Neural progenitor cell (in vitro differentiated cells): Measurements from ENCODE around the gene JDP2.

Source experiments
- EZH2 ChIP-seq: fragments of 200-600 bp; sonication (generic); IDR thresholded peaks from 2 replicates; pipeline ENCODE4 v1.6.1; 2017; ENCODE audit warnings: antibody characterized with exemption, mild to moderate bottlenecking, moderate library complexity
- EZH2phosphoT487 ChIP-seq: fragments of 200-600 bp; sonication (generic); IDR thresholded peaks from 2 replicates; pipeline ENCODE4 v1.6.1; 2017; ENCODE audit warnings: antibody characterized with exemption
- TF ChIP-seq, protein P1 (sequence below): fragments of 200-600 bp; sonication (generic); IDR thresholded peaks from 2 replicates; pipeline ENCODE4 v1.5.1; 2017; ENCODE audit warnings: antibody characterized with exemption, mild to moderate bottlenecking

DNA sequence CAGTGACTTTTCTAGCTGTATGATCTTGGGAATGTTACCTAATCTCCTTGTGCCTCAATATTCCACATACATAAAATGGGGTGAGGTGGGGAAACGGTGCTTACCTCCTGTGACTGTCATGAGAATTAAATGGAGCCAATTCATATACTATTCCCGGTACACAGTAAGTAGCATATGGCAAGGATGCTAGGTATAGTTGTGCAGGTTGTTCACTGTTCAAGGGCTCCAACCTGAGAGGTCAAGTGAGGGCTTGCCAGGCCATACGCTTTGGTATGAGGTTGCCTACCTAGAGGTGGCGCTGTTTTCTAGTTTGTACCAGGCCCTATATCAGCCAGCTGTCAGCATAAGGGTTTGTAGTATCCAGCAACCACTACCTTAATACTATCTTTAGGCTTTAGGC, 90.8 kb downstream of the JDP2 start:
- TF ChIP-seq EZH2phosphoT487 (no peak), EZH2 (no peak)
- TF ChIP-seq, protein P1, sequence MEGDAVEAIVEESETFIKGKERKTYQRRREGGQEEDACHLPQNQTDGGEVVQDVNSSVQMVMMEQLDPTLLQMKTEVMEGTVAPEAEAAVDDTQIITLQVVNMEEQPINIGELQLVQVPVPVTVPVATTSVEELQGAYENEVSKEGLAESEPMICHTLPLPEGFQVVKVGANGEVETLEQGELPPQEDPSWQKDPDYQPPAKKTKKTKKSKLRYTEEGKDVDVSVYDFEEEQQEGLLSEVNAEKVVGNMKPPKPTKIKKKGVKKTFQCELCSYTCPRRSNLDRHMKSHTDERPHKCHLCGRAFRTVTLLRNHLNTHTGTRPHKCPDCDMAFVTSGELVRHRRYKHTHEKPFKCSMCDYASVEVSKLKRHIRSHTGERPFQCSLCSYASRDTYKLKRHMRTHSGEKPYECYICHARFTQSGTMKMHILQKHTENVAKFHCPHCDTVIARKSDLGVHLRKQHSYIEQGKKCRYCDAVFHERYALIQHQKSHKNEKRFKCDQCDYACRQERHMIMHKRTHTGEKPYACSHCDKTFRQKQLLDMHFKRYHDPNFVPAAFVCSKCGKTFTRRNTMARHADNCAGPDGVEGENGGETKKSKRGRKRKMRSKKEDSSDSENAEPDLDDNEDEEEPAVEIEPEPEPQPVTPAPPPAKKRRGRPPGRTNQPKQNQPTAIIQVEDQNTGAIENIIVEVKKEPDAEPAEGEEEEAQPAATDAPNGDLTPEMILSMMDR = peak; percentile 60
